GM11168 (cell line): ENCODE measurements around the gene IFI44L.

Experiments
- in situ Hi-C: fragments of 300-500 bp; cut with MboI; formaldehyde crosslinking; loops from one replicate; pipeline ENCODE4 v1.12.0; 2022; ENCODE audit warnings: low sequenced_read_pairs; ENCODE audit not compliant: unreplicated experiment

IFI44L gene

GRCh38 chr1:78619803-78620579 is at the start of gene IFI44L:
Gene IFI44L, plus strand, starts transcription at chr1:78620448. Its CDS starts 7,468 bp downstream, at chr1:78627916.
- in situ Hi-C loops = loop anchor here (5.0 kb wide), 1 partner anchor 37 kb away; no protein-coding TSS in a partner anchor

- in situ Hi-C loops = no loop called here
Measured at GRCh38 chr1:78570539-78570938, 49.7 kb upstream of the IFI44L start.

GRCh38 chr1:78577257-78578100 is 42.8 kb upstream of the IFI44L start:
- in situ Hi-C loops = no loop called here

GRCh38 chr1:78586572-78586971 is 33.7 kb upstream of the IFI44L start:
- in situ Hi-C loops = no loop called here

GRCh38 chr1:78587211-78587610 is 33.0 kb upstream of the IFI44L start:
- in situ Hi-C loops = no loop called here

GRCh38 chr1:78591971-78592370 is 28.3 kb upstream of the IFI44L start:
- in situ Hi-C loops = no loop called here

GRCh38 chr1:78599294-78599693 is 21.0 kb upstream of the IFI44L start:
- in situ Hi-C loops = no loop called here

- in situ Hi-C loops = loop anchor here (10.0 kb wide), 1 partner anchor 466 kb away; no protein-coding TSS in a partner anchor
Measured at GRCh38 chr1:78601068-78601467, 19.2 kb upstream of the IFI44L start.

GRCh38 chr1:78603206-78603605 is 17.0 kb upstream of the IFI44L start:
- in situ Hi-C loops = loop anchor here (10.0 kb wide), 1 partner anchor 468 kb away; no protein-coding TSS in a partner anchor

- in situ Hi-C loops = loop anchor here (10.0 kb wide), 1 partner anchor 470 kb away; no protein-coding TSS in a partner anchor
Measured at GRCh38 chr1:78604643-78605042, 15.6 kb upstream of the IFI44L start.

- in situ Hi-C loops = loop anchor here (10.0 kb wide), 1 partner anchor 471 kb away; no protein-coding TSS in a partner anchor
Measured at GRCh38 chr1:78606274-78606673, 14.0 kb upstream of the IFI44L start.

- in situ Hi-C loops = loop anchor here (10.0 kb wide), 1 partner anchor 473 kb away; no protein-coding TSS in a partner anchor
Measured at GRCh38 chr1:78607334-78607927, 12.8 kb upstream of the IFI44L start.

GRCh38 chr1:78607944-78608343 is 12.3 kb upstream of the IFI44L start:
- in situ Hi-C loops = loop anchor here (10.0 kb wide), 1 partner anchor 473 kb away; no protein-coding TSS in a partner anchor

GRCh38 chr1:78617615-78618026 is 2.6 kb upstream of the IFI44L start:
- in situ Hi-C loops = no loop called here

- in situ Hi-C loops = no loop called here
Measured at GRCh38 chr1:78619032-78619431, 1.2 kb upstream of the IFI44L start.

- in situ Hi-C loops = no loop called here
Measured at GRCh38 chr1:78619446-78619802, 824 bp upstream of the IFI44L start.

GRCh38 chr1:78620666-78621065 is 418 bp downstream of the IFI44L start:
- in situ Hi-C loops = loop anchor here (5.0 kb wide), 1 partner anchor 37 kb away; no protein-coding TSS in a partner anchor

- in situ Hi-C loops = loop anchor here (5.0 kb wide), 1 partner anchor 35 kb away; no protein-coding TSS in a partner anchor
Measured at GRCh38 chr1:78622548-78622947, 2.3 kb downstream of the IFI44L start.

- in situ Hi-C loops = loop anchor here (5.0 kb wide), 1 partner anchor 33 kb away; no protein-coding TSS in a partner anchor
Measured at GRCh38 chr1:78624035-78624434, 3.8 kb downstream of the IFI44L start.

- in situ Hi-C loops = no loop called here
Measured at GRCh38 chr1:78627321-78627720, 7.1 kb downstream of the IFI44L start.
